ENCODE data around the gene CBX4. TPM values are rescaled to one million over a fixed set of nuclear protein-coding genes. Genes with fewer than 3 reads are reported as not detected.

The CBX4 gene
- total and polyA plus RNA-seq, 4 donors = 16.2 to 46.8 (median 30.6) TPM

GRCh38 chr17:79808763-79809529 lies 30.3 kb downstream of the CBX4 start:
- no peak overlapping the region for H3K27ac ChIP-seq (ENCODE audit: low read depth, low read length)
- H3K4me1 ChIP-seq (ENCODE audit: control insufficient read depth, insufficient read depth, low read length) = peaks cover 48% of the 10 kb centered on the region
- no peaks in the 10 kb centered on the region for H3K9me3 ChIP-seq (ENCODE audit: control insufficient read depth, insufficient read depth, low read length)
- no peaks in the 10 kb centered on the region for H3K36me3 ChIP-seq (ENCODE audit: control insufficient read depth, insufficient read depth, low read length)
- WGBS (ENCODE audit: insufficient coverage) = 31% methylated on average over 16 of the region's 20 CpGs
- no peak overlapping the region for H3K4me3 ChIP-seq (ENCODE audit: low read depth, low read length)
- H3K27me3 ChIP-seq (ENCODE audit: control insufficient read depth, insufficient read depth, low read length) = peaks cover 87% of the 10 kb centered on the region
- DNase-seq (ENCODE audit: low read depth in 4 of 6, low spot score in 6 of 6) = peak in 2 of 6 donors; percentile 65 to 95

DNA sequence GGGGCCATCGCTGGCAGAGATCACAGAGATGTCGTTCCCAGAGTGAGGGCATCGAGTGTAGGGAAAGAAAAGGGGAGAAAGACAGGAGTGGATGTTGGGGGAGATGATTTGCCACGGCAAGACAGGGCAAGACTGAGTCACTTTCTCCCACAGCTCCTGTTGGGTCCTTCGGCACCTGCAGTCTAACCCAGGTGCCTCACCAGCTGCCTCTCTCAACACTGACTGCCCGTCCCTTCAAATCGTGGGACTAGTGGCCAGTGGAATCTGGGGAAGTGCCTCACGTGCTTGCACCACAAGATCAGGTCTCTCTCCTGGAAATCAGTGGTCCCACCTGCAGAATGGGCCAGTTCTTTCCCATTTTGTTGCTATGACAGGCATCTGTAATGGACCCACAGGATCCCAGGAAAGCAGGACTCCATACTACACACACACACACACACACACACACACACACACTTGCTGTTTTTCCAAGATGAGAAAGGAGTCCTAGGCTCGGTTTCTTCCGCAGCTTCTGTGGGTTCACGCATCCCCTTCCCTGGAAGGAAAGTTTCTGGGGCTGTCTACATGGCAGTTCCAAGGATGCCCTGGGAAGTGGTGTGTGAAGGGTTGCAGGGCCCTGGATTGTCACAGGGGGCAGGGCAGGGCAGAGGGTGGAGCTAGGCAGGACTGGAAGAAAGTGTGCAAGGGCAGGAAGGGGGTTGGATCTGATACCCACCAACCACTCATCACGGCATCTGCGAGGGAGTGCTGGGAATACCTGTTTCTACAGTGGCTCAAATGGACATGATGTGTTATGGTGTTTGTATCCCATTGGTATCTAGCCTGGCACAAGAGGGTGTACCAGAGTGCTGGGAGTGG lies 32.1 kb downstream of the CBX4 start:
- WGBS (ENCODE audit: insufficient coverage) = 26% methylated on average over 10 of the region's 13 CpGs
- no peak for DNase-seq (ENCODE audit: low read depth in 4 of 6, low spot score in 6 of 6)
- Histone ChIP-seq H3K9me3 (ENCODE audit: control insufficient read depth, insufficient read depth, low read length) (no peaks in the 10 kb centered on the region), H3K4me3 (ENCODE audit: low read depth, low read length) (no peak overlapping the region), H3K36me3 (ENCODE audit: control insufficient read depth, insufficient read depth, low read length) (no peaks in the 10 kb centered on the region), H3K4me1 (ENCODE audit: control insufficient read depth, insufficient read depth, low read length) (peaks cover 52% of the 10 kb centered on the region), H3K27me3 (ENCODE audit: control insufficient read depth, insufficient read depth, low read length) (peaks cover 95% of the 10 kb centered on the region), H3K27ac (ENCODE audit: low read depth, low read length) (no peak overlapping the region)

DNA sequence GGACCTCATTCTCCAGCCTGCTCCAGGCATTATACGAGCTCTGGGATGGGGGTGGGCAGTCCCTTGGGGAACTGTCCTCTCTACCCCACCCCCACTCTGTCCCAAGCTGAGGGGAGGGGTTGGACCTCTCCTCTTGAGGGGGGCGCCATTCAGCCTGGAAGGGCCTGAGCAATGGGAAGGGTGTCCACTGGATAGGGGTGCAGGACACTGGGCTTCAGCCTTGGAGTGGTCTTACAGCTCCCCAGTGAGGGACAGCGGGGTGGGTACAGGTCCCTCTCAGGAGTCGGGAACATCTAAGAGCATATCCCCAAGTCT lies 32.8 kb downstream of the CBX4 start:
- WGBS (ENCODE audit: insufficient coverage) = 27% methylated on average over 3 of the region's 4 CpGs
- DNase-seq (ENCODE audit: low read depth in 4 of 6, low spot score in 6 of 6) = no peak
- peaks cover 46% of the 10 kb centered on the region for H3K4me1 ChIP-seq (ENCODE audit: control insufficient read depth, insufficient read depth, low read length)

DNA sequence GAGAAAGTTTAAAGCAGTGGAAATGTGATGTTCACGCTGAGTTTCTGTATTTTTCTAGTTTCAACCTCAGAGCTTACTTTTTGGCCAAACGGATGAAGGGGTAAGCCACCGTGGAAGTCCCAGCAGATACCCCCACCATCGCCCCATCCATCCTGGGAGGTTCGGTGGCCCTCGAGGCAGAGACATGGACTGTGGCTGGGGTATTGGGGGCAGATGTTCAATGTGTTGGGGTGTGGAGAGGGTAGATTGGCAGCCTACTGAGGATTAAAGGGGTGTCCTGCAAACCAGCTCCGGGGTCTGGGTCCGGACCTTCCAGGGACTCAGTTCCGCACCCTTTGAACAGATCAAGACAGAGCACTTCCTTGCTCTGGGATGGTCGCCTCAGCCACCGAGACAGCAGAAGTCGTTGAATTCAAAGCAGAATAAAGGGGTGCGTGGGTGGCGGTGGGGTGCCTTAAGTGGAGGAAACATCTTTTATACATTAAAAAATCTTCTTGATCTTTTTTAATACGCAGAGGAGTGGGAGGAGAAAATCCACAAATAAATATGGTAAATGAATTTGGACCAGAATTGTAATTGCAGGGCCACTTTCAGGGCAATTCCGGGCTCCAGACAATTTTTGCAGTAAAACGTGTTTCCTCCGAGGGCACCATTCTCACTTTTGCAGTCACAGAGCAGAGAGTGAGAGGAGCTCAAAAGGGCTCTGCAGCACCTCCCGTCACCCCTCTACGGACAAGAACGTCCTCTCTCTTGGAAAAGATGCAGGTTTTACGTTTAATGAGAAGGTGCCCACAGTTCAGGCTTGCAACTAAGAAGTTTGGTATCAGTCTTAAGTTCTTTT lies 34.2 kb downstream of the CBX4 start:
- peaks cover 98% of the 10 kb centered on the region for H3K27me3 ChIP-seq (ENCODE audit: control insufficient read depth, insufficient read depth, low read length)
- H3K36me3 ChIP-seq (ENCODE audit: control insufficient read depth, insufficient read depth, low read length) = no peaks in the 10 kb centered on the region
- no peak overlapping the region for H3K27ac ChIP-seq (ENCODE audit: low read depth, low read length)
- WGBS (ENCODE audit: insufficient coverage) = 4% methylated on average over 8 of the region's 22 CpGs
- DNase-seq (ENCODE audit: low read depth in 4 of 6, low spot score in 6 of 6) = no peak
- no peaks in the 10 kb centered on the region for H3K9me3 ChIP-seq (ENCODE audit: control insufficient read depth, insufficient read depth, low read length)
- peaks cover 48% of the 10 kb centered on the region for H3K4me1 ChIP-seq (ENCODE audit: control insufficient read depth, insufficient read depth, low read length)
- H3K4me3 ChIP-seq (ENCODE audit: low read depth, low read length) = no peak overlapping the region

More for the DNA sequence above, 32.8 kb downstream of the CBX4 start:
- Histone ChIP-seq H3K4me3 (ENCODE audit: low read depth, low read length) (no peak overlapping the region), H3K36me3 (ENCODE audit: control insufficient read depth, insufficient read depth, low read length) (no peaks in the 10 kb centered on the region), H3K27me3 (ENCODE audit: control insufficient read depth, insufficient read depth, low read length) (peaks cover 95% of the 10 kb centered on the region), H3K9me3 (ENCODE audit: control insufficient read depth, insufficient read depth, low read length) (no peaks in the 10 kb centered on the region), H3K27ac (ENCODE audit: low read depth, low read length) (no peak overlapping the region)

DNA sequence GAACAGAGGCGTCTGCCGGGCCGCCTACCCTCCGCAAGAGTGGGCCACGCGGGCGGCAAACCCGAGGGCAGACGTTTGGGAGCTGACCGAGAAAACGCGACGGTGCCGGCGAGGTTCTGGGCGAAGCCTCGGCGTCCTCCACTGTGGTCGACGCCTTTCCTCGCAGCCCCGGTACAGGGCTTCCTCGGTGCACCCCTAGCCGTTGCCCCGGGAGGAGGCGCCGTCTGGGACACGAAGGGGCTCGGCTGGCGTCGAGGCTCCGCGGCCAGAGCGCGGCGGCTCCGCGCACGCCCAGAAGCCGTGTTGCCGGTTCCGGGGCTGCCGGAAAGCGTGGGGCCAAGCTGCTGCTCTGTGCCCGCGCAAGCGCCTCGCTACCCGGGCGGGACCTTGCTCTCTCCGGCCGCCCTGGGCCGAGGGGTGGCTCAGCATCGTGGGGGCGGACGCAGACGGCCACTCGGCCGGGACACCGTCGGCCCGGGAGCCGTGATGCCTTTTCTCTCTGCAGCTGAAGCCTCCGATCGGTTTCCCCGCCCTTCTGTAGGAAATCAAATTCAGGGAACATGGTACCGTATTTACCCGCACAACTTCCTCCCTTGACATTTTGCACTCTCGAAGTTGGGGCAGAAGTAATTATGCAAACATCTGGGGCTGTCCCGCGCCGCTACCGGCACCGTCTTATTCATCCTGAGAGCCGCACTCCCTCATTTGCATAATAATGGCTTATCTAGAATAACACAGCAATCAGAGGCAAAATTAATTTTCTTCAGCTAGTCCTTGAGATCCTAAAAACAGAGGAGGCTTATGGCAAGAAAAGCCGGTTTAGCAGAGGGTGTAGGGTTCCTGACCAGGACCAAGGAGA lies 35.0 kb downstream of the CBX4 start:
- peak in 2 of 6 donors; percentile 53 to 70 for DNase-seq (ENCODE audit: low read depth in 4 of 6, low spot score in 6 of 6)
- WGBS (ENCODE audit: insufficient coverage) = under 1% methylated on average over 74 of the region's 76 CpGs
- H3K4me1 ChIP-seq (ENCODE audit: control insufficient read depth, insufficient read depth, low read length) = peaks cover 50% of the 10 kb centered on the region

DNA sequence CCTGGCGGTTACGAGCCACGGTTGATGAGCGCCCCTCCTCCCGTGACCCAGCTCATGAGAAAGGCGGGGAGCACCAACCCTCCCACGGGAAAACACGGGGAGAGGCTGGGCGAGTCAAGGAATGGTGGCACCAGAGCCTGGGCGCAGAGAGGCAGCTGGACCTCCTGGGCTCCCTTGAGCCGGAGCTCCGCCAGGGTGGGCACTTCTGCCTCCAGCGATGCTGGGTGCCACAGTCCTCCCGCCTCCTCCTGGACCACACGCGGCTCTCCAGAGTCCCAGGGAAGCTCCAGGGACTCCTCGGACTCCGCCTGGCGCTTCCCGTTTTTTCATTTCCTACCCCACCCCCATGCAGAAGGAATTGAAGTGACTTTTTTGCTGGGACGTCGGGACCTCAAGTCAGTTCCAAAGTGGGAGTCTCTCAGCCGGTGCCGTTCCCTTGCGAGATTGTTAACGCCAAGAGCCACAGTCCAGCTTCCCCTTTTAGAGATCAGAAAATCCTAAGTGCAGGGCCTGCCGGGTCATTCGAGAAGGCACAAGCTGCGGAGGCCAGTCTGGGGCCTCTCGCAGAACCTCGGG lies 35.7 kb downstream of the CBX4 start:
- DNase-seq (ENCODE audit: low read depth in 4 of 6, low spot score in 6 of 6) = no peak
- Histone ChIP-seq H3K36me3 (ENCODE audit: control insufficient read depth, insufficient read depth, low read length) (no peaks in the 10 kb centered on the region), H3K9me3 (ENCODE audit: control insufficient read depth, insufficient read depth, low read length) (no peaks in the 10 kb centered on the region), H3K4me3 (ENCODE audit: low read depth, low read length) (no peak overlapping the region), H3K27me3 (ENCODE audit: control insufficient read depth, insufficient read depth, low read length) (peaks cover 100% of the 10 kb centered on the region), H3K27ac (ENCODE audit: low read depth, low read length) (no peak overlapping the region), H3K4me1 (ENCODE audit: control insufficient read depth, insufficient read depth, low read length) (peaks cover 52% of the 10 kb centered on the region)
- 6% methylated on average over 31 of the region's 31 CpGs for WGBS (ENCODE audit: insufficient coverage)

More for the DNA sequence above, 35.0 kb downstream of the CBX4 start:
- Histone ChIP-seq H3K27me3 (ENCODE audit: control insufficient read depth, insufficient read depth, low read length) (peaks cover 100% of the 10 kb centered on the region), H3K36me3 (ENCODE audit: control insufficient read depth, insufficient read depth, low read length) (no peaks in the 10 kb centered on the region), H3K4me3 (ENCODE audit: low read depth, low read length) (no peak overlapping the region), H3K9me3 (ENCODE audit: control insufficient read depth, insufficient read depth, low read length) (no peaks in the 10 kb centered on the region), H3K27ac (ENCODE audit: low read depth, low read length) (no peak overlapping the region)

- H3K27ac ChIP-seq (ENCODE audit: low read depth, low read length) = no peak overlapping the region
- H3K4me3 ChIP-seq (ENCODE audit: low read depth, low read length) = no peak overlapping the region
- peaks cover 100% of the 10 kb centered on the region for H3K27me3 ChIP-seq (ENCODE audit: control insufficient read depth, insufficient read depth, low read length)
- WGBS (ENCODE audit: insufficient coverage) = 2% methylated on average over 44 of the region's 57 CpGs
- peak in 2 of 6 donors; percentile 53 to 56 for DNase-seq (ENCODE audit: low read depth in 4 of 6, low spot score in 6 of 6)
- H3K36me3 ChIP-seq (ENCODE audit: control insufficient read depth, insufficient read depth, low read length) = no peaks in the 10 kb centered on the region
- no peaks in the 10 kb centered on the region for H3K9me3 ChIP-seq (ENCODE audit: control insufficient read depth, insufficient read depth, low read length)
- H3K4me1 ChIP-seq (ENCODE audit: control insufficient read depth, insufficient read depth, low read length) = peaks cover 58% of the 10 kb centered on the region
Measured at GRCh38 chr17:79802736-79803420, 36.4 kb downstream of the CBX4 start.

GRCh38 chr17:79802039-79802735 lies 37.1 kb downstream of the CBX4 start:
- Histone ChIP-seq H3K27me3 (ENCODE audit: control insufficient read depth, insufficient read depth, low read length) (peaks cover 96% of the 10 kb centered on the region), H3K4me1 (ENCODE audit: control insufficient read depth, insufficient read depth, low read length) (peaks cover 60% of the 10 kb centered on the region), H3K9me3 (ENCODE audit: control insufficient read depth, insufficient read depth, low read length) (no peaks in the 10 kb centered on the region), H3K27ac (ENCODE audit: low read depth, low read length) (no peak overlapping the region), H3K36me3 (ENCODE audit: control insufficient read depth, insufficient read depth, low read length) (no peaks in the 10 kb centered on the region), H3K4me3 (ENCODE audit: low read depth, low read length) (no peak overlapping the region)
- WGBS (ENCODE audit: insufficient coverage) = 3% methylated on average over 8 of the region's 11 CpGs
- peak in 1 of 6 donors; percentile 4 for DNase-seq (ENCODE audit: low read depth in 4 of 6, low spot score in 6 of 6)
